Measurements from ENCODE around the gene TNFAIP8L3. TPM values are rescaled to one million over a fixed set of nuclear protein-coding genes. Genes with fewer than 3 reads are reported as not detected.
A peak's percentile ranks its signal among the peaks of the same experiment; 100 is the strongest.

Gene TNFAIP8L3
- total and polyA plus RNA-seq, 2 of the 4 experiments (the other 2 are of a cell fraction): 0.29 to 0.90 TPM

GRCh38 chr15:51085764-51086163 lies 8.9 kb downstream of the TNFAIP8L3 start:
- Histone ChIP-seq H4K20me1 (ENCODE audit: insufficient read depth, low read length) (no peaks in the 10 kb centered on the region), H3K18ac (ENCODE audit: low read depth, low read length) (no peak overlapping the region), H2BK15ac (ENCODE audit: low read depth, low read length) (no peak overlapping the region), H4K8ac (ENCODE audit: low read depth in 2 of 2, low read length in 2 of 2) (no peak overlapping the region), H2AFZ (replicated peaks; ENCODE audit: low read length, poor library complexity) (no peak overlapping the region), H2BK120ac (ENCODE audit: low read depth, low read length) (no peak overlapping the region), H3K9ac (ENCODE audit: low read depth, low read length) (no peak overlapping the region), H3K27ac (ENCODE audit: insufficient read depth, low read length) (no peak overlapping the region), H3K14ac (replicated peaks; ENCODE audit: low read depth, low read length) (peak overlapping the region; percentile 1; the same call in 1 of the 2 replicates), H2BK5ac (ENCODE audit: low read depth, low read length, poor library complexity, severe bottlenecking) (no peak overlapping the region), H3K9me1 (ENCODE audit: insufficient read depth, low read length) (no peaks in the 10 kb centered on the region), H3K36me3 (ENCODE audit: control insufficient read depth, insufficient read depth, low read length) (no peaks in the 10 kb centered on the region), H2AK9ac (replicated peaks; ENCODE audit: low read depth, low read length, poor library complexity) (no peak overlapping the region), H3K23ac (ENCODE audit: low read depth, low read length) (no peak overlapping the region), H3K4ac (ENCODE audit: low read depth, low read length) (no peak overlapping the region), H3K27me3 (ENCODE audit: control insufficient read depth, insufficient read depth, low read length) (peaks cover 20% of the 10 kb centered on the region), H3K4me1 (ENCODE audit: control insufficient read depth, insufficient read depth, low read length) (peaks cover 2% of the 10 kb centered on the region; the same call in 1 of the 2 replicates), H4K91ac (ENCODE audit: insufficient read depth, low read depth, low read length) (no peak overlapping the region), H2AK5ac (ENCODE audit: low read depth, low read length) (no peak overlapping the region), H2BK20ac (ENCODE audit: low read depth, low read length) (no peak overlapping the region), H3K56ac (ENCODE audit: extremely low read depth, insufficient read depth, low read length) (no peak overlapping the region), H3K79me1 (ENCODE audit: low read depth in 1 of 2, low read length in 2 of 2) (no peaks in the 10 kb centered on the region), H3K4me3 (ENCODE audit: insufficient read depth, low read depth, low read length) (no peak overlapping the region), H3K9me3 (ENCODE audit: control insufficient read depth, insufficient read depth, low read length) (no peaks in the 10 kb centered on the region), H4K5ac (ENCODE audit: low read depth, low read length) (no peak overlapping the region), H3K4me2 (ENCODE audit: low read depth, low read length) (no peak overlapping the region)
- BruUV-seq (replicated peaks): no TSS peak
- ChIA-PET CTCF (interaction anchor here (1.0 kb wide), 1 partner anchor 43 kb away, joined by 4 read pairs; no protein-coding TSS in a partner anchor), POLR2A (ENCODE audit: unreplicated experiment) (no interaction called here)
- no CpG with 5 or more reads among the region's 1 CpG for WGBS, 2 experiments (ENCODE audit: extremely low coverage in 2 of 2, insufficient read length in 1 of 2)
- dilution Hi-C loops (cut with HindIII; ENCODE audit: low sequenced_read_pairs, unreplicated experiment) (no loop called here), intact Hi-C loops (cut with micrococcal nuclease) (no loop called here), in situ Hi-C loops (cut with MboI; ENCODE audit: low sequenced_read_pairs) (no loop called here)
- TF ChIP-seq CHD1 (IDR thresholded peaks at IDR 0.05; ENCODE audit: low read depth, low read length): no peak
- TF ChIP-seq CEBPB (IDR thresholded peaks at IDR 0.05; ENCODE audit: low read depth, low read length): no peak
- TF ChIP-seq RAD21 (IDR thresholded peaks at IDR 0.05; ENCODE audit: low read length): no peak
- no peak for TF ChIP-seq RCOR1 (IDR thresholded peaks at IDR 0.05; ENCODE audit: insufficient replicate concordance, low read length)
- TF ChIP-seq FOS (IDR thresholded peaks at IDR 0.05; ENCODE audit: low read depth, low read length): no peak
- no peak for TF ChIP-seq MAFK (IDR thresholded peaks at IDR 0.05; ENCODE audit: low read depth, low read length)
- no peak for TF ChIP-seq USF2 (IDR thresholded peaks at IDR 0.05; ENCODE audit: low read depth, low read length)
- TF ChIP-seq MAZ (IDR thresholded peaks at IDR 0.05; ENCODE audit: borderline replicate concordance, low read depth, low read length): no peak
- TF ChIP-seq NFE2L2 (IDR thresholded peaks at IDR 0.05; ENCODE audit: low read depth, low read length): no peak
- no peak for TF ChIP-seq BHLHE40 (IDR thresholded peaks at IDR 0.05; ENCODE audit: low read depth, low read length)
- TF ChIP-seq CTCF (conservative IDR thresholded peaks at IDR 0.05; ENCODE audit: low read depth, low read length): no peak
- TF ChIP-seq RFX5 (IDR thresholded peaks at IDR 0.05; ENCODE audit: low read depth, low read length): no peak
- TF ChIP-seq MXI1 (IDR thresholded peaks at IDR 0.05; ENCODE audit: borderline replicate concordance, low read depth, low read length): no peak
- TF ChIP-seq POLR2A (IDR thresholded peaks at IDR 0.05; ENCODE audit: low read depth, low read length): no peak
- TF ChIP-seq, protein P1, sequence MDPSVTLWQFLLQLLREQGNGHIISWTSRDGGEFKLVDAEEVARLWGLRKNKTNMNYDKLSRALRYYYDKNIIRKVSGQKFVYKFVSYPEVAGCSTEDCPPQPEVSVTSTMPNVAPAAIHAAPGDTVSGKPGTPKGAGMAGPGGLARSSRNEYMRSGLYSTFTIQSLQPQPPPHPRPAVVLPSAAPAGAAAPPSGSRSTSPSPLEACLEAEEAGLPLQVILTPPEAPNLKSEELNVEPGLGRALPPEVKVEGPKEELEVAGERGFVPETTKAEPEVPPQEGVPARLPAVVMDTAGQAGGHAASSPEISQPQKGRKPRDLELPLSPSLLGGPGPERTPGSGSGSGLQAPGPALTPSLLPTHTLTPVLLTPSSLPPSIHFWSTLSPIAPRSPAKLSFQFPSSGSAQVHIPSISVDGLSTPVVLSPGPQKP (IDR thresholded peaks at IDR 0.05; ENCODE audit: borderline replicate concordance, low read depth, low read length): no peak
- DNase-seq: peak; percentile 24
- ATAC-seq (ENCODE audit: low read depth): no peak
